ENCODE measurements around the gene CCDC3.

- TF ChIP-seq CTCF (IDR thresholded peaks at IDR 0.05), result no peak
- no peak for TF ChIP-seq POLR2A (IDR thresholded peaks at IDR 0.05)
These were observed 42.0 kb upstream of the CCDC3 start for GRCh38 chr10:13043520-13043919.

Measured in right lobe of liver (tissue), 4 donors.